Activated naive CD4-positive, alpha-beta T cell treated with anti-CD3 and anti-CD28 coated beads, Interleukin-2, amount 50 U/mL, for 72 hours (primary cell): ENCODE data around the gene OBSCN. TPM values are rescaled to one million over a fixed set of nuclear protein-coding genes. Genes with fewer than 3 reads are reported as not detected.

ENCODE experiments used
- ATAC-seq, 2 donors: fragments of 150-1000 bp; cut with Tn5 transposase; 2 replicates each; pipeline ENCODE4 v1.10.0; 2021; ENCODE audit warnings: mild to moderate bottlenecking in 2 of 2, moderate library complexity in 2 of 2
- DNase-seq, 2 donors: peaks; one replicate each; pipeline ENCODE4 v3.0.0; 2021 to 2022; ENCODE audit warnings: low spot score in 2 of 2
- H3K27ac Mint-ChIP-seq, 2 donors: one replicate each; pipeline ENCODE4 v1.8.0; 2022; ENCODE audit warnings: mild to moderate bottlenecking in 2 of 2, mixed read lengths in 2 of 2
- H3K36me3 Mint-ChIP-seq, 2 donors: one replicate each; pipeline ENCODE4 v1.8.0; 2022; ENCODE audit warnings: mixed read lengths in 2 of 2
- H3K9me3 Mint-ChIP-seq, 2 donors: one replicate each; pipeline ENCODE4 v1.8.0; 2022; ENCODE audit warnings: mixed read lengths in 2 of 2
- total RNA-seq, 2 donors: library from RNA; stranded (reverse); gene quantifications; one replicate each; pipeline ENCODE4 v1.2.3, GENCODE V29; 2022

Gene OBSCN
- total RNA-seq, 2 donors from 2014 or later: 20.8 to 37.5 TPM

DNA sequence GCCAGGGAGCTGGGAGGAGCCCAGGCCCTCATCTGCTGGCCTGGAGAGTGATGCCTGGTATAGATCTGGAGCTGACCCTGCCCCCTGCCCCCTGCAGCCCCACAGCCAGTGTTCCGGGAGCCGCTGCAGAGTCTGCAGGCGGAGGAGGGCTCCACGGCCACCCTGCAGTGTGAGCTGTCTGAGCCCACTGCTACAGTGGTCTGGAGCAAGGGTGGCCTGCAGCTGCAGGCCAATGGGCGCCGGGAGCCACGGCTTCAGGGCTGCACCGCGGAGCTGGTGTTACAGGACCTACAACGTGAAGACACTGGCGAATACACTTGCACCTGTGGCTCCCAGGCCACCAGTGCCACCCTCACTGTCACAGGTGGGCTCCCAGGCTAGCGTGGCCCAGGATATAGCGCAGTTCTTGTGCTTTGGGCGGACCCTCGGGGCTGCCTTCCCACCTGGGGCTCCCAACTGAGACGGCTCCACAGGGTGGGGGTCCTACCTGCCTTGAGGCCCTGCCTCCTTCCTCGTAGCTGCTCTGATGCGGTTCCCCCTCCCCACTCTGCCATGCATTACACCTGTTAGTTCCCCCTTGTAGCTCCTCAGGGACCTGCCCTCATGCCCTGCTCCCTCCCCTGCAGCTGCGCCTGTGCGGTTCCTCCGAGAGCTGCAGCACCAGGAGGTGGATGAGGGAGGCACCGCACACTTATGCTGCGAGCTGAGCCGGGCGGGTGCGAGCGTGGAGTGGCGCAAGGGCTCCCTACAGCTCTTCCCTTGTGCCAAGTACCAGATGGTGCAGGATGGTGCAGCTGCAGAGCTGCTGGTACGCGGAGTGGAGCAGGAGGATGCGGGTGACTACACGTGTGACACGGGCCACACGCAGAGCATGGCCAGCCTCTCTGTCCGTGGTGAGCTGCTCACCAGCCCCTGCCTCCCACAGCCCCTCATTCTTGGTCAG, 98.7 kb downstream of the OBSCN start:
- ATAC-seq (no peak), DNase-seq (peak in 1 of 2 donors; percentile 47)
- Mint-ChIP-seq H3K9me3 (peaks cover 21 to 22% of the 10 kb centered on the region in 2 donors), H3K27ac (no peak overlapping the region), H3K36me3 (peaks cover 33 to 34% of the 10 kb centered on the region in 2 donors)

DNA sequence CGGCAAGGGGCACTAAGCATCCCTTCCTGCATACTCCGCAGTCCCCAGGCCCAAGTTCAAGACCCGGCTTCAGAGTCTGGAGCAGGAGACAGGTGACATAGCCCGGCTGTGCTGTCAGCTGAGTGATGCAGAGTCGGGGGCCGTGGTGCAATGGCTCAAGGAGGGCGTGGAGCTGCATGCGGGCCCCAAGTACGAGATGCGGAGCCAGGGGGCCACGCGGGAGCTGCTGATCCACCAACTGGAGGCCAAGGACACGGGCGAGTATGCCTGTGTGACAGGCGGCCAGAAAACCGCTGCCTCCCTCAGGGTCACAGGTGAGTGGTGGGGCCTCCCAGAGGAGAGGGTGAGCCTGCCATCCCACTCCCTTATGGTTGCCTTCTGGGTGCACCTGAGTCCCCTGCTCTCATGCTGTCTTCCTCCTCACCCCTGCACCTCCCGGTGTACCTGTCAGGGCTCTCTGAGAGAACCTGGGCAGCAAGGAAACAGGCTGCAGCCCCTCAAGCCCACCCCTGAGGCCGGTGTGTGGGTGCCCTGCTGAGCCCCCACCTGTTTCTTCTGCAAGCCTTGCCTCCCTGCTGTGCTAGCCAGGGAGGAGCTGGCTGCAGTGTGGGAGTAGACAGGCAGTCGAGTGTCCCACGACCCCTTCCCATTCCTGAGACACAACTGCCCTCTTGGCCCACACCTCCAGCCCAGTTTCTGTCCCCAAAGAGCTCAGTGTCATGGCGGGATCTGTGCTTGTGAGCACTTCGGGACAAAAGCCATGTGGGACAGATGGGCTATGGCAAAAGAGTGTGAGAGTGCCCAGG, 99.6 kb downstream of the OBSCN start:
- peak in 1 of 2 donors; percentile 35 for DNase-seq
- H3K27ac Mint-ChIP-seq: peak overlapping the region in 1 of 2 donors; percentile 53
- H3K9me3 Mint-ChIP-seq: peaks cover 13 to 15% of the 10 kb centered on the region in 2 donors
- H3K36me3 Mint-ChIP-seq: peaks cover 25 to 26% of the 10 kb centered on the region in 2 donors
- no peak for ATAC-seq

DNA sequence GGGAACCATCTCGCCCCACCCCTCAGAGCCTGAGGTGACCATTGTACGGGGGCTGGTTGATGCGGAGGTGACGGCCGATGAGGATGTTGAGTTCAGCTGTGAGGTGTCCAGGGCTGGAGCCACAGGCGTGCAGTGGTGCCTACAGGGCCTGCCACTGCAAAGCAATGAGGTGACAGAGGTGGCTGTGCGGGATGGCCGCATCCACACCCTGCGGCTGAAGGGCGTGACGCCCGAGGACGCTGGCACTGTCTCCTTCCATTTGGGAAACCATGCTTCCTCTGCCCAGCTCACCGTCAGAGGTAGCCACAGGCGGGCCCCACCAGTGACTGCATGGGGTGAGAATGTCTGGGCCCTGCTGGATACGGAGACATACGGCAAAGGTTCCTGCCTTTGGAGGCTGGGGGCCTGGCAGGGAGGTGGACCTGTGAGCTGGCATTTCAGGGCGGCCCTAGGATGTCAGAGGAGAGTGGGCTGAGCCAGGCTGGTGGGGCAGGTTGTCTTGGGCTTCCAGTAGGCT, 100.3 kb downstream of the OBSCN start:
- Mint-ChIP-seq H3K9me3 (peaks cover 9 to 15% of the 10 kb centered on the region in 2 donors), H3K36me3 (peaks cover 25 to 26% of the 10 kb centered on the region in 2 donors), H3K27ac (peak overlapping the region in 1 of 2 donors; percentile 53)
- no peak for ATAC-seq
- DNase-seq: peak in 1 of 2 donors; percentile 26

DNA sequence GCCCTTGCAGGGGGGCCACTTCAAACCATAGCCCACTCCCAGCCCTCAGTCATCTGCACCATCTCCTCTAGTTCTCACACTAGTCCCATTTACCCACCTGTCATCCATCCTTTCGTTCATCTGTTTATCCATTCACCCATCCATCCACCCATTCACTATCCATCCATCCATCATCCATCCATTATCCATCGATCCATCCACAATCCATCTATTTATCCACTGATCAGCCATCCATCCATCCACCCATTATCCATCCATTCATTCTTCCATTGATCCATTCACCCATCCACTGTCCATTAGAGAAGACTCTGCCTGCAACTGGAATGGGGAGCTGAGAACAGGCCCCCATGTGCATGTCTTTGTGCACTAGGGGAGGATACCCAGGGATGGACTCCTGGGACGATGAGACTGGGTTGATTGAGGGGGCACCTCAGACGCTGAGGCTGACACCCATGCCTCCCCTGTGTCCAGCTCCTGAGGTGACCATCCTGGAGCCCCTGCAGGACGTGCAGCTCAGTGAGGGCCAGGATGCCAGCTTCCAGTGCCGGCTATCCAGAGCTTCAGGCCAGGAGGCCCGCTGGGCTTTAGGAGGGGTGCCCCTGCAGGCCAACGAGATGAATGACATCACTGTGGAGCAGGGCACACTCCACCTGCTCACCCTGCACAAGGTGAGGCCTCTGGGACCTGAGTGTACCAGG, 100.9 kb downstream of the OBSCN start:
- H3K9me3 Mint-ChIP-seq: peaks cover 4 to 15% of the 10 kb centered on the region in 2 donors
- no peak overlapping the region for H3K27ac Mint-ChIP-seq
- ATAC-seq (no peak), DNase-seq (no peak)
- H3K36me3 Mint-ChIP-seq: peaks cover 19 to 20% of the 10 kb centered on the region in 2 donors

DNA sequence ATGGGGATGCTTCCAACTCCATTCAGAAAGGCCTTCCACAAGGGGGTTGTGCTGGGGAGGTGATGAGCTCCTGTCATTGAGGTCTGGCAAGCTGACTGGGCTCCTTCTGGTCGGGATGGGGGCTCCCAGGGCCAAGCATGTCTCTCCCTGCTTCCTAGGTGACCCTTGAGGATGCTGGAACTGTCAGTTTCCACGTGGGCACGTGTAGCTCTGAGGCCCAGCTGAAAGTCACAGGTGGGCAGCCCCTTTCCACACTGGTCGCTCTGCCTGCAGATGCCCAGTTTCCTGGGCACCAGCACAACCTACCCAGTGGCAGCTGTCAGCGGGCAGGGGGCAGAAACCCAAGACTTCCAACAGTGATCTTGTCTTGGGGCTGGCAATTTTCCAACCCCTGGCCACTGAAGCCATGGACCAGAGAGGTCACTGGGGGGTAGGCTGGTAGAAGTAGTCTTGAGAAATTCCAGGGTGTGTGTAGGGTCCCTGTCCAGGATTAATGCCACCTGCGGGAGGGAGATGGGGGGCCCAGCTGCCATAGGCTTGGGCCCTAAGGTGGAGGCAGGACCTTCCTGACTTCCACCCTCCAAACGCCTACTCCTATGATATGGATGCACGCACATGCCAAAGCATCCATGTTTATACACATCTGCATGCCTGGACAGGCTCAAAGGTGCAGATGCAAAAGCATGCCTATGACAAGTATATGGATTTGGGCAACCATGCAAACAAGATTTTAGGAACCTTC, 101.7 kb downstream of the OBSCN start:
- no peak for DNase-seq
- no peak overlapping the region for H3K27ac Mint-ChIP-seq
- peaks cover 0 to 10% of the 10 kb centered on the region in 2 donors for H3K9me3 Mint-ChIP-seq
- no peak for ATAC-seq
- H3K36me3 Mint-ChIP-seq: peaks cover 12 to 13% of the 10 kb centered on the region in 2 donors

DNA sequence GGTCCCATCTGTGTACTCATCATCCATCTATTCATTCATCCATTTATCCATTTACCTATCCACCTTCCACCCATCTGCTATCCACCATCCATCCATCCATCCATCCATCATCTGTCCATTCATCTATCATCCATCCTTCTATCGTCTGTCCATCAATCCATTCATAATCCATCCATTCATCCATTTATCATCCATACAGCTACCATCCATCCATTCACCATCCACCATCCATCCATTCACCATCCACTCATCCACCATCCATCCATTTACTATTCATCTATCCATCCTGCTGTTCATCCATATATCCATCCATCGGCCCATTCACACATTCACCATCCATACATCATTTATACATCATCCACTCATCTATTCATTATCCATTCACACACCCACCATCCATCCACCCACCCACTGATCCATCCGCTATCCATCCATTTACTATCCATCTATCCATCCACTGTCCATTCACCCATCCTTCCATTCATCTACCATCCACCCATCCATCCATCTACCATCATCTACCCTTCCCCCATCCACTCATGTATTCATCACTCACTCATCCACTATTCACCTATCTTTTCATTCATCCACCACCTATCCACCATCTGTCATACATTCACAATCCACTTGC, 102.4 kb downstream of the OBSCN start:
- ATAC-seq: no peak
- Mint-ChIP-seq H3K27ac (no peak overlapping the region), H3K36me3 (peaks cover 8% of the 10 kb centered on the region in 2 donors), H3K9me3 (peaks cover 0 to 7% of the 10 kb centered on the region in 2 donors)
- no peak for DNase-seq

DNA sequence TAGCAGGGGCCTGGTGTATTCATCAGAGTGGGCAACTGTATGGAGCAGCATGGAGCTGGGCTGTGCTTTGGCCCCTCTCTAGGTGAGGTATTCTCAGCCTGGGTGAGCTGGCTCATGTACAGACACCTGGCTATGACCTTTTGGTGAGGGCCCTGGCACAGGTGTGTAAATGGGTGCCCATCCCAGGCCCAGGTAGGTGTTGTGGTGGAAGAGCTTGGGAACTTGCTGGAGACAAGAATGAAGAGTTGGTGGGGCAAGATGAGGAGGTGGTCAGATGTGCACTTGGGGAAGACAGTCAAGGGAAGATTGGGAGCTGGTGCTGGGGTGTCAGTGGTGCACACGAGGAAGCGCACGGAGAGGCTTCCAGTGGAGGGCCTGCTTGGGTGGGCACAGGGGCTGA, 103.2 kb downstream of the OBSCN start:
- peaks cover 0 to 7% of the 10 kb centered on the region in 2 donors for H3K9me3 Mint-ChIP-seq
- no peak for ATAC-seq

DNA sequence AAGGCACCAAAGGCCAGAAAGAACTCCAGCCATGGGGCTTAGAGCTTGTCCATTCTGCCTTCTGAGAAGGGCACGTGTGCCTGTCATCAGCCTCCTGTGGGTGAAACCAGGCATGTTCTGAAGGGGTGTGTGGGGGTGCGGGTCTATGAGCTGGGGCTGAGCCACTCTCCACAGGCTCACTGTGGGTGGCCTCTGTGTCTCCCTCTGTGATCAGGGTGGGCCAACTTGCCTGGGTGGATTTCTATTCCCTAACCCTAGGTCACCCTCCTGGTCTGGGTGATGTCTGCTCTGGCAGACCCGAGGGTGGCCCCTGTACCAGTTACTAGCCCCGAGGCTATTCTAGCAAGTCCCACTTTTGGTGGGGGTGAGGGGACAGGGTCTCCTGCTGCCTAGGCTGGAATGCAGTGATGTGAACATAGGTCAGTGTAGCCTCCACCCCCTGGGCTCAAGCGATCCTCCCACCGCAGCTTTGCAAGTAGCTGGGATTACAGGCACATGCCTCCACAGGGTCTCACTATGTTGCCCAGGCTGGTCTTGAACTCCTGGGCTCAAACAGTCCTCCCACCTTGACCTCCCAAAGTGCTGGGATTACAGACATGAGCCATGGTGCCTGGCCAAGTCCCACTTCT, 104.4 kb downstream of the OBSCN start:
- Mint-ChIP-seq H3K9me3 (peaks cover 0 to 7% of the 10 kb centered on the region in 2 donors), H3K36me3 (peaks cover 8% of the 10 kb centered on the region in 2 donors), H3K27ac (no peak overlapping the region)
- DNase-seq (peak in 1 of 2 donors; percentile 37), ATAC-seq (no peak)

More for the DNA sequence above, 103.2 kb downstream of the OBSCN start:
- peak in 1 of 2 donors; percentile 23 for DNase-seq
- no peak overlapping the region for H3K27ac Mint-ChIP-seq
- H3K36me3 Mint-ChIP-seq: peaks cover 8% of the 10 kb centered on the region in 2 donors

DNA sequence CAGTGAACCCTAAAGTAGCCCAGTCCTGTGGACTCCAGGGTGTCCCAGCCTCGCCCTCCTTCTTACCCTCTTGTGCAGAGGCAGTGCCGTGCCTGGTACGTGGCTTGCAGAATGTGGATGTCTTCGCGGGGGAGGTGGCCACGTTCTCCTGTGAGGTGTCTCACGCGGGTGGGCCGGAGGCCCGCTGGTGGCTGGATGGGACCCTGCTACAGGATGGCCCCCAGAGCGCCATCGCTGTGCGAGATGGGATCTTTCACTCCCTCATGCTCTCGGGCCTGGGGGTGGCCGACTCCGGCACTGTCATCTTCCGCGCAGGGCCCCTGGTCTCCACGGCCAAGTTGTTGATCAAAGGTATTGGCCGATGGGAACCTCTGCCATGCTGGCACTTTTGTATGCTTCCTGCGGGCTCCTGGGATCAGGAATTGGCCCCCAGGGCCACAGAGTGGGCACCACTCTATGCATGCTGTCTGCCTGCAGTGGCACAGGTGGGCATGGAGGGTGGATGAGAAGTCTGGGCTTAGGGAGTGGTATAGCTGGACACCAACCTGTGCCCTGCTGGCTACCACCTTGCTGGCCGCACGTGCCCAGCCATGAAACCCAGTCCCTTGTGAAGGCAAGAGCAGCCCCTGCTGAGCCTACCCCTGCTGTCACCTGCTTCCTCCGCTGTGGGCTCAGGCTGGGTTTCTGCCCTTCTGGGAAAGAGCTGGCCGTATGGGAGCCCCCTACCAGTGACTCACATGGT, 105.9 kb downstream of the OBSCN start:
- Mint-ChIP-seq H3K36me3 (peaks cover 8% of the 10 kb centered on the region in 2 donors), H3K9me3 (peaks cover 0 to 7% of the 10 kb centered on the region in 2 donors), H3K27ac (no peak overlapping the region)
- no peak for ATAC-seq
- DNase-seq: no peak

DNA sequence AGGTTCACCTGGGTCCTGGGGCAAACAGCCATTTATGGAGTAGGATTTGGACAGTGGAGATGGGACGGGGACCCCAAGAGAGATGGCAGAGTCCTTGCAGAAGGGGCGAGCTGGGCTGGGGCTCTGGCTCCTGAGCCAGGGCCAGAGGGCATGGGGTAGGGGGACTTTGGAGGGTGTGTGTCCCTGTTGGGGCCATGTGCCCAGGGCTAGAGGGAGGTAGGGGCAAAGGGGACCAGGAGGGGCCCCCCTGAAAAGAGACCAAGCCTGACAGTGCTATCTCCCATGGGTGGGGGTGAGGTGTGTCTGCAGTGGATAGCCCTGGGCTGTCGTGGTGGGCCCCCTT, 106.4 kb downstream of the OBSCN start:
- Mint-ChIP-seq H3K36me3 (peaks cover 8% of the 10 kb centered on the region in 2 donors), H3K9me3 (peaks cover 0 to 7% of the 10 kb centered on the region in 2 donors), H3K27ac (no peak overlapping the region)
- DNase-seq: peak in 1 of 2 donors; percentile 45
- ATAC-seq: no peak

DNA sequence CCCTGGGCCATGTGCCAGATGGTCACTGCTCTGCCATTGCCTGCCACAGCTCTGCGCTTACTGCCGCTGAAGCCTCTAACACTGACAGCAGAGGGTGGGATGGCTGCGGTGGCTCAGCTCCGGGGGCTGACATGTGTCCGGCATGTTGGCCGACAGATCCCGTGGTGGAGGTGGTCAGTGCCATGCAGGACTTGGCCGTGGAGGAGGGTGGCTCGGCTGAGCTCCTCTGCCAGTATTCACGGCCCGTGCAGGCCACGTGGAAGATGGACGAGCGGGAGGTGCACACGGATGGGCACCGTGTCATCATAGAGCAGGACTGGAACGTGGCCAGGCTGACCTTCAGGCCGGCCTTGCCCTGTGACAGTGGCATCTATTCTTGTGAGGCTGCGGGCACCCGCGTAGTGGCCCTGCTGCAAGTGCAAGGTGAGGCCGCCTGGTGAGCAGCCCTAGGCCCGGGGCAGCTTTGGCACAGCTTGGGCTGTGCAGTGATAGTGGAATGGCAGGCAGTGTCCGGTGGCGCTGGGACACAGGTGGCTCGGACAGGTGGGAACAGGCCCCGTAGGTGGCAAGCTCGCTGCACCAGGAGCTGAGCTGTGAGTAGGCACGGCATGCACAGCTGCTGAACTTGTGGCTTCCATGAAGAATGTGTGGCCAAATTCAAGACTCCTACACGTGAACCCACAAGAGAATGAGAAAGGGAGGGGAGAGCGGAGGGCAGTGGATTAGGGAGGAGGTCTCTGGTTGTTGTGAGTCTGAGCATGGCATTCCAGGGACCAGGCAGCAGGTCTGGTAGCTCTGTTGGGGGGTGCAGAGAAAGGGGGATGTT, 107.0 kb downstream of the OBSCN start:
- DNase-seq (peak in 1 of 2 donors; percentile 38), ATAC-seq (no peak)
- peaks cover 0 to 7% of the 10 kb centered on the region in 2 donors for H3K9me3 Mint-ChIP-seq
- peaks cover 8% of the 10 kb centered on the region in 2 donors for H3K36me3 Mint-ChIP-seq
- H3K27ac Mint-ChIP-seq: no peak overlapping the region

DNA sequence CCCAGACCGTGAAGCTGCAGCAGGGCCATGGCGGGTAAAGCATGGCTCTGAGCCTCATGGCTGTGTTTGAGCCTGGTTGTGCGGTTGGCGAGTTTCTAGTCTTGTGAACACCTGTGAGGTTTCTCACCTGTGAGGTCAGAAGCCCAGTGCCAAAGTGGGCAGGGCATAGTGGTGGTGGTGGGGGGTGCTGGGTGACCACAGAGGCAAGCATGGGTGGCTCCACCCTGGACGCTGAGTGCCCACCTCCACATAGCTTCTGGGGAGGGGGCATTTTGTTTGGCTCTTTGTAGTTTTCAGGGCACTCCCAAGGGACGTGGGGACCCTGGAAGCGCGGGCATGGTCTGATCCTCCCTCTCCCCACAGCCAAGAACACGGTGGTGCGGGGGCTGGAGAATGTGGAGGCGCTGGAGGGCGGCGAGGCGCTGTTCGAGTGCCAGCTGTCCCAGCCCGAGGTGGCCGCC, 107.7 kb downstream of the OBSCN start:
- H3K27ac Mint-ChIP-seq: no peak overlapping the region
- DNase-seq (peak in 1 of 2 donors; percentile 33), ATAC-seq (no peak)
- H3K36me3 Mint-ChIP-seq: peaks cover 8% of the 10 kb centered on the region in 2 donors
- peaks cover 0 to 7% of the 10 kb centered on the region in 2 donors for H3K9me3 Mint-ChIP-seq

DNA sequence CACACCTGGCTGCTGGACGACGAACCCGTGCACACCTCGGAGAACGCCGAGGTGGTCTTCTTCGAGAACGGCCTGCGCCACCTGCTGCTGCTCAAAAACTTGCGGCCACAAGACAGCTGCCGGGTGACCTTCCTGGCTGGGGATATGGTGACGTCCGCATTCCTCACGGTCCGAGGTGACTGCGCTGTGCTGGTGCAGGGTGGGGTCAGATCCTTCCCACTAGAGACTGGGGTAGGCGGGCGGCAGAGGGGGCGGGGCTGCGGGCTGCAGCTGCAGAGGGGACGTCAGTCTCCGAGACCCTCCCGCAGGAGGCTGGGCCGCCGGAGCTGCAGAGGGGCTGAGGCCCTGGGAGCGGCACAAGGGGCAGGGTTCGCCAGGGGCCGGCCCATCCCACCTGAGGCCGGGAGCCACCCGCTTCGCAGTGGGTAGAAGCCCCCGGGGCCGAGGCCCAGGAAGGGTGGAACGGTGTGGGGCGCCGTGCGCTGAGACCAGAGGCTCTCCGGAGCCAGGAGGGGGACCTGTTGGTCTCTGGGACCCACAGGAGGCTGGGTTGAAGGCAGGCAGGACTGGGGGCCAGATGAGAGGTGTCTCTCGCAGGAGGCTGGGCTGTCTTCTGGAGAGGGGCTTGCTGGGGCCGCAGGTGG, 108.2 kb downstream of the OBSCN start:
- ATAC-seq: no peak
- Mint-ChIP-seq H3K36me3 (peaks cover 8% of the 10 kb centered on the region in 2 donors), H3K9me3 (peaks cover 0 to 7% of the 10 kb centered on the region in 2 donors), H3K27ac (no peak overlapping the region)
- peak in 1 of 2 donors; percentile 44 for DNase-seq
